ENCODE results near the gene TMCC2.

TMCC2 gene

DNA sequence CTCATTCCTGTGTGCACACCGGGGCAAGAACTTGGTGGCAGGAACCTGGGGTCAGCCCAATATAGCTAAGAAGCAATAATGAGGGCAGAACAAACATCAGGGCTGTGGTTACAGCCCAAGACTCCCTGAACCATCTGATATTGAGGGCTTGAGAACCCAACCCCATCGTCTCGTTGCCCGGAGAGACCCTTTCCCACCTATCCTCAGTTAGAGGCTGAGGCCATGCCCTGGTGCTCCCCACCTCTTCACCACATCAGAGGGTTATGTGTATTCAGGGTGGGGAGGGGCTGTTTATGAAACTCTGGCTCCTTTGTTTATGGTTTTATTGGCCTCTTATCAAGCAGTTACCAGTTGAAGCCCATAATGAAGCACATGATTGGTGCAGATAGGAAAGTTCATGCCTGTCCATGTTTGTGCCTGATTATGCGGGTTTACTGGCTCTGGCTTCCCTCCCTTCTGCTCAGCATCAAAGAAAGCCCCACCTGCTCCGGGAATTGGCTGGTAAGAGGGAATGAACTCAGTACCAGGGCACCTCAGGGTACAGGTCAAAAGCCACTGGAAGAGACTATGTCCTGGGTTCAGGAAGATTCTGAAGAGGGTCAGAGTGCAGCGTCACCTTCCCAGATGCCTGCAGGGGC lies 79.3 kb downstream of the TMCC2 start:
- DNase-seq, result no peak

DNA sequence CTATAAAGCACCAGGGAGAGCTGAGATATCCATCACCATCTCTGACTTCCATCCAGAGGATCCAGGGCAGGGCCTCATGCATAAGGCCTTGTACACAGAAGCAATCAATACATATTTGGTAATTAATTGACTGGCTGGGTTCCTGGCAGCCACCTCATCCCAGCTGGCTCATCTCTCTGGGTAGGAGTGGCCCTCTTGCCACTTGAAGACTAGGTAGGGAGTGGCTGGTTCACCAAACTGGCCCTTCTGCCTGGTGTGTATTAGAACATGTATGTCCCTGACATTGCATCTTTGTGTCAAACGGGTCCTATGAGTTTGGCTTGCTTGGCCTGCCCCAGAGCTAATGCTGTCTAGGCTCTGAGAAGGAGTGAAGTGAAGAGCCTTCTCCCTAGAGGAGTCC lies 82.0 kb downstream of the TMCC2 start:
- no peak for DNase-seq

DNA sequence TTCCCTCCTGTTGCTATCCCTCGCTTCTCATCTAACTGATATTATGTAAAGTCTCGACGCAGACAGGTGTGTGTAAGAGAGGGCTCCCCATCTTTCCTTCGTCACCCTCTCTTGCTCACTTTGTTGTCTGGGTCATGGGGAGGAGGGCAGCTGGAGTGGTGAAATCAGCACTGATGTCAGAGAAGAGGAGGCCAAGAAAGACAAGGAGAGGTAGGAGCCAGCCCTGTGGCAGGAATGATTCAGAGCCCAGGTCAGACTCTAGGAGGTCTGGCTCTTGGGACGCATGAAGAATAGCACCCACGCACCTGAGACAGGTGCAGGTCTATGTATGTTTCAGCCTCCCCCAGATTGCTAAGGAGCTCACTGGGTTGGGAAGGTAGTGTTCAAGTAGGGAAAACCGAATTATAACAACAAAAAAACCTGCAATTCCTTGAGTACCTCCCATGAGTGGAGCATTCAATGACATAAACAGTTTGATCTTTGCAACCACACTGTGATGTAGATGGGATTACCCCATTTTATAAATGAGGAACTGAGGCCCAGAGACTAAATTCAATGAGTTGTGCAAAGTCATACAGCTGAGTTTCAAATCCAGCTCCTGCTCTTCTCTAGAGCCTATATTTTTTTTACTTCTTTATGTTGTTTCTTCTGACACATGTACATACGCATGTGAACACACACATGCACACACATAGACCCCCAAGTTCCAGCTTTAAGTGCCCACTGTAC lies 83.4 kb downstream of the TMCC2 start:
- no peak for DNase-seq

DNA sequence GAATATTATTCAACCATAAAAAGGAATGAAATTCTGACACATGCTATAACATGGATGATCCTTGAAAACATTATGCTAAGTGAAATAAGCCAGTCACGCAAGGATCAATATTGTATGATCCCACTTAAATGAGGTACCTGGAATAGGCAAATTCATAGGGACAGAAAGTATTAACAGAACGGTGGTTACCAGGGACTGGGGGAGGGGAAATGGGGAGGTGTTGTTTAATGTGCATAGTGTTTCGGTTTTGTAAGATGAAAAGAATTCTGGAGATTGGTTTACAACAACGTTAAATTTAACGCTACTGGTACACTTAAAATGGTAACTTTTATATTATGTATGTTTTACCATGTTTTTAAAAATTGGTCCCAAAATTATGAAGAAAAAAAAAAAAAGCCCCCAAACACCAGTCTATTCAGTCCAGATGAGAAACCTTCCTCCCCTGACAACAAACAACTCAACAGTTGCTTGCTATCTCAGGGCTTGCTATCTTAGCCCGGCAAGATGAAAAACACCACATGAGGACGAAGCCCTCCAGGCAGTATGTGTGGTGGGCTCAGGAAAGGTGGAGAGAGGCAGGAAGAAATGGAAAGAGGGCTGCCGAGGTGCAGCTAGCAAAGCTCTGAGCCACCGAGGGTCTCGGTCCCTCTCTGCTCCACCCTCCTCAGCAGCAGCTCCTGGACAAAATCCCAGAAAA lies 85.3 kb downstream of the TMCC2 start:
- no peak for DNase-seq

DNA sequence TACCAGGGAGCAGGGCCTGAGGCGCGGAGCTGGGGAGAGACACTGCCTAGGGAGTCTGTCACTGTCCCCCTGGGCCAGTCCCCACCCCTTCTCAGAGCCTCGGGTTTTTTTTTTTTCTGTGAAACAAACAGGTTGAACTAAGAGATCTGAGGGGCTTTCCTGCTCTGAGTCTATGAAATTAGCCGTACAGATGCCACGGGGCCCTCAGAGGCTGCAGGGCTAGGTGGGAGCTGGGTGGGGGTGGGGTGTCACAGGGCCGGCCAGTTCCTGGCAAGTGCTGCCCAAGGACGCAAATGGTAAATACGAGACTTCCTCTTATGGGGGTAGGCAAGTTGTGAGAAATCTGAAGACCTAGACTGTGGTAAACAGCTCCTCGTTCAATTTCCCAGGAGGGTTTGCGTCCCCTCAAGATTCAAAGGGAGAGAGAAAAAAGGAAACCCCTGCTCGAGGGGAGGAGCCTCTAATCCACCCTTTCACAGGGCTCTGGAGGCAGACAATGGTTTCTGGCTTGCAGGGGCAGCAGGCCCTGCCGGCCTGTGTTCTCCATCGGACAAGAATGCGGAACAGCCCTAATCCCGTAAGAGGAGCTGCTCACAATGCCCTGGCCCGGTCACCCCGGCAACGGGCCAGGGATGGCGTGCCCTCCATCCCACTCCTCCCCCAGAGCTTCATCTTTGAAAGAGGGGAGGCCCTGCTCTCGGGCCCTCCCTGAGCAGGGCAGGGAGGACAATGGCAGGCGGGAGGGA lies 86.0 kb downstream of the TMCC2 start:
- DNase-seq, result no peak

DNA sequence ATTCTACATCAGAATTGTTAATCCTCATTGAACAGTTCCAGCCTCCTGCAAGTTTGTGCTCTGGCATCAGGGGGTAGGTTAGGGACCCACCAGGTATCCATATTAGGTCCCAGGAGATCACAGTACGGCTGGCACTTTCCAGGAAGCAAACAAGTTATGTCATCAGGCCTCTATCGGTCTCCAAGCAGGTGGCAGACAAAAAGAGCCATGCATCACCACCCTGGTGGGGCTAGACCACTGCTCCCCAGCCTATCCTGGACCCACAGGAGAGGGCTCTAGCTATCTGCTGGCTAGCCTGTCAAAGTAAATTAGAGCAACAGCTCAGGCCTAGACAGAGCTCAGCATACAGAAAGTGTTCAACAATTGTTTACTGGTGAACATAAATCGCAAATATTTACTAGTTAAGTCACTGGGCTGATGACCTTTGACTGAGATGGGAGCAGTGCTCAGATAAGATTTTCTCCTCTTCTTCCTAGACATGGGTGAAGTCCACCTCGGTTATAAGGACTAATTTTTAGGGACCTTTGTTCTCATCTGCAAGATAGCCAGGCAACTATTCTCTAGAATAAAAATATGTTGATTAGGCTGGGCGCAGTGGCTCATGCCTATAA lies 87.4 kb downstream of the TMCC2 start:
- no peak for DNase-seq

DNA sequence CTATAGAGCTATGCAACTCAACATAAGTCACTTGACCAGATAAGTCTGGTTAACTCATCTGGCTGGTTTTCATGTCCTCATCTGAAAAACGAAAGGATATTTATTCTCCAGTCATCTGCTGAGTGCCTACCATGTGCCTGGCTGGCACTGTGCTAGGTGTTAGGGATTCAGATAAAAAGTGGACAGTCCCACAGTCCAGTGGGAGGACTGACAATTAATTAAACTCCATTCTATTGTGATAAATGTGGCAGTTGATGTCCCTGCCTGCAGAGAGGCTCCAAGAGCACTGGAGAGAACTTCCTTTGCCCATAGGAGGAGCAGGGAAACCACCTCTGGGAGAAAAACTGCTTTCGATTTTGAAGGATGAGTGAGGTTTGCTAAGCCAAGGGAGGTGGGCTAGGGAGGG lies 88.4 kb downstream of the TMCC2 start:
- no peak for DNase-seq

DNA sequence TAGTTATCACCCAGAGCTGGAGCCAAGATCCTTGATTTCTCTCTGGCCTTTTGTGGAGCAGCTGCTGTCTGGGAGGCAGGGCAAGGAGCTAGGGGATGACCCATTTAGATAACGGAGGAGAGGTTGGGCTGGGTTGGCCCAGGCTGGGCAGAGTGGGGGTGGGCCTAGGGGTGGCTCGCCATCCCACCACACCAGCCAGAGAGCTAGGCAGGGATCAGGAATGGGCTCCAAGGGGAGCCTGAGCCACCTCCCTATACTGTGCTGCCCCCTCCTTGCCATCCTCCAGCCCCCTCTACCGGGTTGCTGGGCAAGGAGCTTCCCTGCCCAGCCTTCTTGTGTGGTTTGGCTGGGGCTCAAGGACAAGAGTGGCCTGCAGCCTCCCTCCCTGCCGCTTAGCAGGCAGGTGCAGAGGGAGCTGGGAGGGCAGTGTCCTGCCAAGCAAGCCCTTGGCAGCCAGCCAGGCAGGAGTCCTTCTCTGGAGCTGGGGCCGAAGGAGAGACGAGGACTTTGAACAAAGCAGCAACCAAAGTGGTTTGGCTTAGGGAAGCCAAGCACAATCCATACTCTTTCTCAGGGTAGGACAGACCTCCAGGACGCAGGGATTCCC lies 89.7 kb downstream of the TMCC2 start:
- peak; percentile 81 for DNase-seq

DNA sequence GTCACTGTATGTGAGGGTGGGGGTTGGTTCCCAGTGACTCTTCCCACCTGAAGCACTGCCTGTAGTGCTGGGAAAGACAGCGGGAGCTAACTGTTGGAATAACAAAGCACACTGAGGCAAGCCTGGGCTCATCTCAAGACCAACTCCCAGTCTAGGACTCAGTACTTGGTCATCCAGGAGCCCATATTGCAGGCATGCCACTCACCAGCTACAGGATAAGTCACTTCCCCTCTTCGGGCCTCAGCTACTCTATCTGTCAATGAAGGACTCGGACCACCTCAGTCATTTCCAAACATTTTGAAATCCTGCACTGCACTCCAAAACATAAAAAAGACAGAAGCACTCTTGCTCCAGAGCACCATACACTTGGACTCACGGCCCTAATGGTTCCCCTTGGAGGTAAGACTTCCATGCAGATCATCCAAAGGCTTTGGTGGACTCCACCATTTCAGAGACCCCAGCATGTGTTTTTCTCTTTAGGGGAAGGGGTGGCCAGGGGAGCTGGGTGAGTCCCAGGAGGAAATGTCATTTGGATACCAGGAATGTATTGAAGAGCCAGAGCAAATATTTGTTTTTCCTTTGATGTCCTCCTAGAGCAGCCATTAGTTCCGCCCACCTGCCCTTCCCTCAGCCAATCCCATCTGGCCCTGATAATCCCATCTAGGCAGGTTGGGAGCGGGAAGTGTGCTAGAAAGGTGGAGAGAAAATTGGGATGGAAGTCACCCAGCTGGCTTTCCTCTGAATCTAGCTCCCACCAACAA lies 90.7 kb downstream of the TMCC2 start:
- peak; percentile 94 for DNase-seq

DNA sequence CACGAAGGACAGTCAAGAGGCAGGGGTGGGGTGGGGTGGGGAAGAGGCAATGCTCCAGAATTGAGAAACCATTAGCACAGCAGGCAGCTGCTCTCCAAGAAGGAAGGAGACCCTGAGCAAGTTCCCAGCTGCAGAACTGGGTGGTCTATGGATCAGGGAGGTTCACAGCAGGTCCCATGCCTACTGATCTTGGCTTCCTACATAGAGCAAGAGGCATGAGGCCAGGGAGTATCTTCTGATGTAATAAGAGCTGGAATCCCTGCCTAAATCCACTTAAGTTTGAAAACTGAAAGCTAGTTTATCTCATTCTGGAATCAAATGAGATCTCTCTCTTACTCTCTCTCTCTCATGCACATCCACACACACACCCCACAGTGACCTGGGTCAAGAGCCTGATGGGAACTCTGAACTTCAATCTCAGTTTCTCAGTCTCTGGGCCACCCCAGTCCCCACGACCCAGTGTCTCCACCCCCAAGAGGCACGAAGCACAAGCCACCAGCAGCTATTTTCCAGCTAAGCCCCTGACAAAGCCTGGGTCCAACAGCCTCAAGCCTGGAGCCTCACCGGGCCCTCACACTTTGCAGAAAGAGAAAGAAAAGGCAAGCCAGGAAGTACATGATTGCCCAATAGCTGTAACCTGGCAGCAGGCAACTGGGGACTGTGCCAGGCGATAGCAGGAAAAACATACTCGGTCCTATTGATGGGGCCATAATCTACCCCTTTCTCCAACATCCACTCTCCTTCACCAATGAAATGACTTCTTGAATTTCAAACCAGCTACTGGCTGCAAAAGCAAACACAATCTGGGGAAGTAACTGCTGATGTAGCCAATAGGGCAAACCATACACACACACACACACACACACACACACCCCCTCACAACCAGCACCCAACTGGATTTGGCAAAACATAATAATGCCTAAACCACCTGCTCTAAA lies 91.6 kb downstream of the TMCC2 start:
- DNase-seq, result peak; percentile 98

DNA sequence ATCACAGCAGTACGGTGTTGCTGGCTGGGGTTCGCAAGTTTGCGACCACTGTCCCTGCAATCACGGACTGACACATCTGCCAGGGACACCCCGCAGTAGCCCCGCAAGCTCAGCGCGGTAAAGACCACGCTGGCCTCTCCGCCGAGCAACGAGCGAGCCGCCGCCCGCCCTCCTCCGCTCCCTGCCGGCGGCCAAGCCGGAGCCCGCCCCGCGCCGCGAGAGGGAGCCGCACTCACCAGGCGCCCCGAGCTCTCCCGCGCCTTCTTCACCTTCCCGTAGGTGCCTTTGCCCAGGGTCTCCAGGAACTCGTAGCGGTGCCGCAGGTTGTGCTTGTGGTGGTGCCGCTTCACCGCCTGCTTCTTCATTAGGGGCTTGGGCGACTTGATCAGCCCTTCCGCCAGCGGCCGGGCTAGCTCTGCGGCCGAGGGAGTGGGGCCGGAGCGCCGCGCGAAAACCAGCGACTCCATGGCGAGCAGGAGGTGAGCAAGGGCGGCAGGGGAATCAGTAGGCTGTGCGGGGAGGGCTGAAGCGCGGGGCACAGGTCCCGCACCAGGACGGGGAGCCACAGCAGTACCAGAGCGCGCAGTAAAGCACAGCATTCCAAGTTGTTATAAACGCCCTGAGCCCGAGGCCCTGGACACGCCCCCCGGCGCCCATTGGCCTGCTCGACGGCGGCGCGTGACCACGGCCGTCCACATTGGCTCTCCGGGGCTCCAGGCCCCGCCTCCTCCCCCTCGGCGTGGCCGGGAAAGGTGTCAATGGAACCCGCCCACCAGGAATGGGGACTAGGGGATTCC lies 93.6 kb downstream of the TMCC2 start, which contains the start of gene NUAK2:
NUAK2 (minus strand) TSS at position 584 of the 797 bp plus-strand sequence; CDS start at position 467, 117 bp downstream.
- peak; percentile 62 for DNase-seq

DNA sequence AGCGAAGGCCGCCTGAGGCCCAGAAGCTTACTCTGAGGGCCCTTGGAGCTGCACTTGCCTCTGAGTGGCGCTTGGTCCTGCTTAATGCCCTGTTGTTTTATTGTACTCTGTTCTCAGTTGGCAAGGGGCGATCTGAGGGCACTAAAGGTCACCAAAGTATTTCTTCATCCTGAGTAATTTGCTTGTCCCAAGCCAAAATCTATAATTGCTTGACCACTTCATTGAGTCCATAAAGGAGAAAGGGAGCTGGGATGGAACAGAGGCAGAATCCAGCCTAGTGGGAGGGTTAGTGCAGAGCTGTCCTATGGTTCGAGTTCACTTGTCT lies 94.2 kb downstream of the TMCC2 start:
- no peak for DNase-seq

Measured in NCI-H2029 treated with DMSO at 0.1 percent for 48 hours (cell line).